OCI-LY3 (cell line): ENCODE measurements around the gene SH2D3C.

Experiments used
- EZH2phosphoT487 ChIP-seq: fragments of 200-600 bp; shearing (Covaris generic); IDR thresholded peaks from 2 replicates; pipeline ENCODE4 v1.6.1; 2018; ENCODE audit warnings: antibody characterized with exemption, mixed run types, low read depth
- TF ChIP-seq, protein P1 (sequence below): fragments of 200-600, 300-600 bp; sonication (generic); IDR thresholded peaks from 2 replicates; pipeline ENCODE4 v1.5.1; 2014; ENCODE audit warnings: antibody characterized with exemption, low read length, low read depth

DNA sequence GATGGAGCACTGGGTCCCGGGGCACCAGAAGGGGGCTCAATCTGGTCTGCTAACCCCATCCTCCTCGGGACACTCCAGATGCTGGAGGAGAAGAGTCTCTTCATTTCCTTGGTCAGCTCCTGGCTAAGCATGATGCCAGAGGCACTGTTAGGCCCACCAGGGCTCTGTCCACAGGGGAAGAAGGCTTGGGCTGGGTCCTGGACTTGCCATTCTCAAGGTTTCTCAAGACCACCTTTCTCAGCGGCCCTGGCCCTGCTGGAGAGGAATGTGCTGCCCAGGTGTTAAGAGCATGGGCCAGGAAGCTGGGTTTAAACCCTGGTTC lies 7.9 kb downstream of the SH2D3C start:
- TF ChIP-seq, protein P1, sequence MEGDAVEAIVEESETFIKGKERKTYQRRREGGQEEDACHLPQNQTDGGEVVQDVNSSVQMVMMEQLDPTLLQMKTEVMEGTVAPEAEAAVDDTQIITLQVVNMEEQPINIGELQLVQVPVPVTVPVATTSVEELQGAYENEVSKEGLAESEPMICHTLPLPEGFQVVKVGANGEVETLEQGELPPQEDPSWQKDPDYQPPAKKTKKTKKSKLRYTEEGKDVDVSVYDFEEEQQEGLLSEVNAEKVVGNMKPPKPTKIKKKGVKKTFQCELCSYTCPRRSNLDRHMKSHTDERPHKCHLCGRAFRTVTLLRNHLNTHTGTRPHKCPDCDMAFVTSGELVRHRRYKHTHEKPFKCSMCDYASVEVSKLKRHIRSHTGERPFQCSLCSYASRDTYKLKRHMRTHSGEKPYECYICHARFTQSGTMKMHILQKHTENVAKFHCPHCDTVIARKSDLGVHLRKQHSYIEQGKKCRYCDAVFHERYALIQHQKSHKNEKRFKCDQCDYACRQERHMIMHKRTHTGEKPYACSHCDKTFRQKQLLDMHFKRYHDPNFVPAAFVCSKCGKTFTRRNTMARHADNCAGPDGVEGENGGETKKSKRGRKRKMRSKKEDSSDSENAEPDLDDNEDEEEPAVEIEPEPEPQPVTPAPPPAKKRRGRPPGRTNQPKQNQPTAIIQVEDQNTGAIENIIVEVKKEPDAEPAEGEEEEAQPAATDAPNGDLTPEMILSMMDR: no peak
- no peak for TF ChIP-seq EZH2phosphoT487
